GM19025 (cell line): ENCODE results near the gene RIMS1.

Experiments
- ATAC-seq: cut with Tn5 transposase; IDR thresholded peaks from one replicate; pipeline ENCODE4 v1.9.1; 2021; ENCODE audit warnings: mild to moderate bottlenecking, low read depth, moderate library complexity; ENCODE audit not compliant: unreplicated experiment

RIMS1 gene

DNA sequence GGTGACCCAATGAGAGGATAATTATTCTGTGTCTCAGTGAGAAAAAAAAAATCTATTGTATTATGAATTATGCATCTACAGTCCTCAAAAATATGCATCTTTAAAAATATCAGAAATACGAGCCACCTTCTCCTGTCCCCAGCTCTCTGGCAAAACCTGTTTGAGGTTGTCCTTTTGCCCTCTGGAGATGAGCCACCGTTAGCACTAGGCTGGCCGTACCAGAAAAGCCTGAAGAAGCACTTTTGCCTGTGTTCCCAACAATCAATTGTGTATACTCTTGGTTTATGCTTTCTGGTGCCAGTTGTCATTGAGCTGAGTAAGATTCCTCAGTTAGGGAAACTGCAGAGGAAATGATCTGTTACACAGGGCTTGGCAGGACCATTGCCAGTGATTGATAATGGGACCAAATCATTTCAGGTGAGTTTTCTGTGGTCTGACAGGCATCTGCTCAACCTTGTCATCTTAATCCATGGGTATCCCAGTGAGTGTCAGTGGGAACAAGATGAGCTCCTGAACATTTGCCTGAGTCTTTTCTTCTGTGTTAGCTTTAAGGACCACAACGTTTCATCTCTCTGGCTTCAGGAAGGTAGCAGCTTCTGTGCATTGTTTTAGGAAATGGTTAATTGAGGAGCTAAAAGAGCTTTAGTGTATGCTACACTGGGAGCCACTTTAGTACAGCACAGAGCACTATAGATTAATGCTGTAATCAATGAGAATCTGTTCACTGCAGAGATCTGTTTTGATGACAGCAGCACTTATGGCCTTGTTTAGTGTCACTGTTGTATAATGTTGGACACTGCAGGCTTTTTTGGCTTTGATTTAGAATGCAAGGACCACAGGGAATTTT, 330.1 kb downstream of the RIMS1 start:
- ATAC-seq = no peak

DNA sequence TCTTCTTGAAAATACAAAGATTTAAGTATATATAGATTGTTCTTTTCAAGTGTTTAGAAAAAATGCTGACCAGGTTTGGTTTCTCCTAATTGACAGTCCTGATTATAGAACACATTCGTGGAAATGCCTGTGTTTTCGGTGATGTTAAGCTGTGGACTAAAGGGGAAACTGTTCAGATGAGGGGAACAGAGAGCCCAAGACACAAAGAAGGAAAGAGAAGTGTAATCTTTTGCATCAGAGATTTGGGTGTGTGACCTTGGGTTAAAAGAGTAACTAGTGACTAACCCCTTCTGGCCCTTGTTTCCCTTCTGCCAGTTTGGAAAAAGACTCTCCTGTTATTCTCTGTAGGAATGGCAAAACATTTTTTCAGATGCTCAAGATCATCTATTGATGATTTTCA, 331.3 kb downstream of the RIMS1 start:
- no peak for ATAC-seq

DNA sequence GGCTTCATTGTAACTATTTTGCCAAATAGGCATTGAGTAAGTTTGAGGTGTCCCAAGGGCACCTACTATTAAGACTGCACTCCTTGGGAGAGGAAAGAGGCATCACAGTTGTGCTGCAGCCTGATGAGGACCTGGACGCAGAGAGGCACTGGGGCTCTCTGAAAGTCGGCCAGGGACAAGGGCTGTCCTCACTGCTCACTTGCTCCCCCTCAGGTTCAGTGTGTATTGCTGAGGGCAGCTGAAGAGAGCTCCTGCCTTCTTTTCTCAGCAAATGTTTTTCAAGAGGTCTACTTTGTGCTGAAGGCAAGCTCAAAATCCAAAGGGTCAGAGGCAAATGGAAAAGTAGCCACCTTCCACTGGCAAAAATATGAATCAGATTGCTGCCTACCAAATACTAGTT, 331.8 kb downstream of the RIMS1 start:
- no peak for ATAC-seq

DNA sequence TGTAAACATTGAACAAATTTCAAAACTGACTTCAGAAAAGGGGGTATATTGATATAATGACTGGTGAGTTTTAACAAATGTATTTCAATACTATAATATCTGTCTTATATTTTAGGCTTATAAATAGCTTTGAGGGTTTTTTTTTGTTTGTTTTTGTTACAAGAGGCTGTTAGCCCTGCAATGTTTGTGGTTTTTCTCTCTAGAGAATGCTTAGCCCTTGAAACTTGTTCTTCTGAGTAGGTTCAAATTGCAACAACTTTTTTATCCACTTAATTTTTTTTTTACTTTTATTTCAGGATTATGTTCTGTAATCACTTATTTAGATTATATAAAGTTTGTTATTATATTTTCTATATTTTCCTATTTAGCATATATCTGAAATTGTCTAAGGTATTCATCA, 333.2 kb downstream of the RIMS1 start:
- no peak for ATAC-seq

DNA sequence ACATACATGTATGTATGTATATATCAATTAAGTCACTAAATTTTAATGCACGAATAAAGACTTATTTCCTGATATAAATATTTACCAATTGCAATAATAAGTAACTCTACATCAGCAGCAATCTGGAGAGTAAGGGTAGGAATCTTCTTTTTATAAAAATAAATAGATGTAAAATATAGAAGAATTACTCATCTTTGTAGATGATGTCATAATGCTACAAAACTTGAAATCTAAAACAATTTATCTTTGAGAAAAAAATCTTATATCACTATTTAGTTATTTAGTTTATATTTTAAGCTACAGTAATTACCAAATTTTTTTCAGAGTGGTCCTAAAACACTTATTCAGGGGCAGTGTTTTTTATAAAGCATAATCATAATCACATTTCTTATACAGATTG, 351.7 kb downstream of the RIMS1 start:
- no peak for ATAC-seq

DNA sequence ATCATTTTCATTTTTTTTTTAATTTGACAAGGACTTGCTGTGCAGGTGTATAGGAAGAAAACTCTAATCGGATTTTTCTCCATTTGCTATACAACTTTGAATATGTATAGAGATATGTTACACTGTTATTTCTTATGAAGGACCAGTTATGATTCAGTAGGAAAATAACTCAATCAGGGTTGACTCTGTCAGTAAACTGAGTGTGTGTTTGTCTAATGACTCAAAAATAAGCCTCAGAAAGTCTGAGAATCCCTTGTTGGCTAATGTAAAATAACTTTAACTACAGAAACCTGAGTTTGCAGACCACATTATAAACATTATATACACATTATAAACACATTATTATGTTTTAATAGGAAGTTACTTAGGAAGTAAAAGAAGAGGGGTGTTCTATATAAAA, 352.6 kb downstream of the RIMS1 start:
- ATAC-seq = no peak

DNA sequence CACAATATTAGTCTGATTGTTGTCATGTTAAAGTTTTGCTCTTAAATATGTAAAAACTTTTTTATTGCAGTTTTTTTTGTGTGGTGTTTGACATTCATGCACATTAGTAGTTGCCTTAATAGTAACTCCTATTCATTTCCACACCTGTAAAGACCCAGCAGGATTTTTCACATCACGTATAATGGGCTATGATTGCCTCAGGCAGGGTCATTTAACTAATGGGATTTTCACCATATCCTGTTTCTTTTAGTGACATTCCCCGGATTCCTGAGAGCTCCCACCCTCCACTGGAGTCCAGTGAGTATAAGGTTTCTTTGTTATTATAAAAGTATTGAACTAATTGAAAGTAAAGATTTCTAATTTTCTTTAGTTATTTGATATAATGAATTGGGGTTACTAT, 359.2 kb downstream of the RIMS1 start:
- ATAC-seq = no peak

DNA sequence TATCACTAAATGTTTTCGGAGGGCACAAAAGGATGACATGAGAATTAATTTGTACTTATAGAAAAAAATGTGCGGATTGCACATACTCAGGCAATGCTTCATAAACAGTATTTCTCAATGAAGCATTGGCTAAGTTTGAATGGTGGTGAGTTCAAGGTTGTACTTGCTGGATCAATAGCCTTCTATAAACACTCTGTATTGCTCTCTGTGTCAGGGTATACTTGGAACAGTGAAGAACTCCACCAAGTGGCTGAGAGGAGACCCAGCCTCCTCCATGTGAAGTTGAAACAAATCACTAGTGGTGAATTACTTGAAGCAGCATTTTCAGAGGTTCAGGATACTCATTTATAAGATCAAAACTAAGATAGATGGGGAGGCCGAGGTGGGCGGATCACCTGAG, 360.6 kb downstream of the RIMS1 start:
- ATAC-seq = no peak

DNA sequence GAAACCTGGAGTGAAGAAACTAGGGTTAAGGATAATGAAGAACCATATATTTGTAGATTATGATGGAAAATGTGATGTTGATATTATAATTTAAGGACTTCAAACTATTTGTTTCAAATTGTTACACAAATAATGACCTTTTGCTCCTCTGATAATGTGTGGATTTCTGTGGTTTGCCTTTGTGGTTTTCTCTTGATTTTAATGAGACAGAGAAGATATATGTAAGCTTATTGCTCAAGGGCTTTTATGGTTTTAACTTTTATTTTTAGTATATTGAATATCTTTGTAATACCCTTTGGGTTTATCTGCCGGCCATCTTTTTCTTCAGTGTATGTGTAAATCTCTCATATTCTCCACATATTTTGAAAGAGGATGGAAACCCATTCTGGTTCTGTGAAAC, 362.3 kb downstream of the RIMS1 start:
- no peak for ATAC-seq

DNA sequence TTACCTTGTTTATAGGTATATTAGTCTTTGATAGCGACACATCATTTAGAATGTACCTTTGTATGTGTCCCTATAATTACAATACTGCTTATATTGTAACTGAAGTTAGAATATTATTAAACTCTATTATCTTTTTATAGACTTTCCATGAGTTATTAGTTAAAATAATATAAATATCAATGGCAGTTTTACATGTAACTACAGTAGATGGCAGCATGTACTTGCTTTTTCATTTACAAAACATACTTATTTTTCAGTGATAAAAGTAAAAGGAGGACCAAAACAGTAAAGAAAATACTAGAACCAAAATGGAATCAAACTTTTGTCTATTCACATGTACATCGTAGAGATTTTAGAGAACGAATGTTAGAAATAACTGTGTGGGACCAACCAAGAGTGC, 364.3 kb downstream of the RIMS1 start:
- ATAC-seq = no peak

DNA sequence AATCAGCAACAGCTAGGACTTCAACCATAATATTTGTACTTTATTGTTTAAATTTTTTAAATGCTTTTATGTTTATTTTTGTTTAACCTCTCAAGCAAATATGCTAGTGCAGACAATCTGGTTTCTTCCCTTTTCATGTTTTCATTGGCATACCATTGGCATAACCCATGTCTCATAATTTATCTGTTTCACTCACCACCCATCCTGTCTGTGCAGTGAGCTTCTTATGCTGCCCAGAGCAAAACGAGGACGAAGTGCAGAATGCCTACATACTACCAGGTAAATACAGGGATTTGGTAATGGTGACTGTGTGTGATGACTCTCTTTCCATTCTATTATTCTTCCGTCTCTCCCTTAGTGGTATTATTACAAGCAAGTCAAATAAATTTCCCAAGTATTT, 374.1 kb downstream of the RIMS1 start:
- no peak for ATAC-seq

DNA sequence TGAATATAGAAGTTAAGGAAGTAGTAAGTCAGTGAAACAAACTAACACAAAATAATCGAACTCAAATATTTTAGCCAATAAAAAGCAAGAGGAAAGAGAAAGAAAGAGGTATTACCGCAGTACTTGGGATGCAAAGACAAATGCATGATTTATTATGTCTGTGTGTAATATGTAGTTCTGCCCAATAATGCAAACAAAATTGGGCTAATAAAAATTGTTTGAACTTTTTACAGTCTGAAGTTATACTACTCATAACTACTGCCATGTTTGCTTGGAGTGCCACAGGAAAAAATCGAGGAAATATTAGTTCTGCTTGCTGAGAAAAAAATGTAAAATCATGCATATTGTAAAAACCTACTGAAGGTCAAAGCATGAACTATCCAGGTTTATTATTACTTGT, 375.2 kb downstream of the RIMS1 start:
- no peak for ATAC-seq

DNA sequence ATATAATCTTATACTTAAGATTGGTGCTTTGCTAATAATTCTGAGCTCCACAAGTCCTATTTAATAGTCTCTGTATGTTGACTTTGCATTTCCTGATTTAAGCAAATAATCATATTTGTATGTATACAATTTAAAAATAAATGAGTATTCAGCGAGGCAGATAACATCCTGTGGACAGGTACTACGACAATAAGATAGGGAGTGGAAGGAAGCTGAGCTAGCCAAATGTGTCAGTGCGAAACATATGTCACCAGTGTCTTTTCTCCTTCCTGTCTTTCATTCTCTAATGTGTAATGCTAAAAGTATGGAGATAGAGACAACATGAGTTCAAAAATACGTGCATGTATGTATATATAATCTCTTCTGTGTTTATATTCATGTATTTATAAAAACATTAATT, 375.9 kb downstream of the RIMS1 start:
- ATAC-seq = no peak

DNA sequence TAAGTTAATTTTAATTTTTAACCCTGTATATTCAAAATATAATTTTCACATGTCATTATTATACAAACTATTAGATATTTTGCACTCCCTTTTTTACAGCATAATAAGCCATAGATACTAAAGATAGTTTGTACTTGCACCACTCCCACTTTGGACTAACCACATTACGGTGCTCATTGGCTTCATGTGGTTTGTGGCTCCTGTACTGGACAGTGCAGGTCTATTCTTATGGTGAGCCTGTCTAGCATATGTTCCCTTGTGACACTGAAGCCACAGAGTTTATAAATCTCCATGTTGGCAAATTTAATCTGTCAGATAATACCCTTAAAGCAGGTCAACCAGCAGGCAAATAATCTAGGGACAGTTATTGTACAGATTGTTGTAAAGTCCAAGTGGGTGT, 381.1 kb downstream of the RIMS1 start:
- no peak for ATAC-seq

DNA sequence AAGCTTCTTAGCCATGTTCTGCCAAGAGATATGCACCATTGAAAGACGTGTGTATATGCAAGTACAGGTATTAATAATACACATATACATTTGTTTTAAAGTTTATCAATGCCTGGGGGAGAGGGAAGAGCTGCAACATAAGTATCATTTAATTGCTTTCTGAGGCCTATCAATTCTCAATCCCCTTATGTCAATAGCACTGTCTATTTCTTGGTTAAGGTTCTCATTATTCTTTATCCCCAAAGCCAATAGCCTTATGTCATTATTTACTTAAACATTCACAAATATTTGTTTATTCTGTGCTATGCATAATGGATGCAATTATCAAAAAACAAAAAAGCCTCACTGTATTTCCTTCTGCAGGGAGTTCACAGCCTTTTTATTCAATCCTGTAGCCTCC, 385.2 kb downstream of the RIMS1 start:
- ATAC-seq = no peak

DNA sequence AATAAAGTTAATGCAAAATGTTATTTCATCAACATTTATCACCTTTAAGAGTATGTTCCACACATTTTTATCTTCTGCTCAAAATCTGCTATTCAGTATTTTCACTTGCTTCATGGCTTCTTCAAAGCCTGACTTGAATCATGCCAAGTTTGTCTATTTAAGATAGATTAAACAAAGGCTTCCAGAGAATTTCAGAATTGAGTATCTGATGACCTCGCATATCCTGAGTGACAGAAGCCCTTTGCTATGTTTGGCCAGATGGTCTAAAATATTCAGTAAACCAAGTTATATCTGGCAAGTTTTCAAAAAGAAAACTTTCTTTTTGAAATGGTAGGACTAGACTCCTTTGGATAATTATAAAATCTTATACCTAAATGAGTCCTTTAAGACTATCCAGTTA, 386.6 kb downstream of the RIMS1 start:
- ATAC-seq = no peak

DNA sequence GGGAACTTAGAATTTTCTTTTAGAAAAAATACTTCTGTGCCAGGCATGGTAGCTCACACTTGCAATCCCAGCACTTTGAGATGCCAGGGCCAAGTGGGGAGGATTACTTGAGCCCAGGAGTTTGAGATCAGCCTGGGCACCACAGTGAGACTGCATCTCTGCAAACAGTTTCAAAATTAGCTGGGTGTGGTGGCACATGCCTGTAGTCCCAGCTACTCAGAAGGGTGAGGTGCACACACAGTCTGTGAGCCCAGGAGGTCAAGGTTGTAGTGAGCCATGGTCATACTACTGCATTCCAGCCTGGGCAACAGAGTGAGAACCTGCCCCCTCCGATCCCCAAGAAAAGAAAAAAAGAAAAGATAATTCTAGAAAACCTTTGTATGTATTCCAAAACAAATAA, 389.5 kb downstream of the RIMS1 start:
- ATAC-seq = no peak

DNA sequence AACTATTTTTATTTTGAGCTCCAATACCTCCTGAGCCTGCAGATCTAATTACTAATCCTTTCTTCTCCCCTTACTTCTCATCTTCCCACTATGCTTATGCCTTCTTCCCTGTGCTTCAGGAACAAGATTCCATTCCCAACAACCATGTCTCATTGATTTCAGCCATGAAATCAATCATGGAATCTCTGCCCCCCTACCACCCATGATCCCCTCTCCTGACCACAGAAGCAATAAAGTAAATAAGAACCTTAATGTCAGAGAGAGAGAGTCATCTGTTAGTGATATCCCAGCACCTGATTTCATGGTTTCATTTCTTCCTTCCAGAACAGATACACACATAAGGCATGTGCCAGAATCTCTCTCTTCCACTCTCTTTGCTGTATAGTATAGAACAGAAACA, 395.9 kb downstream of the RIMS1 start:
- ATAC-seq = no peak

DNA sequence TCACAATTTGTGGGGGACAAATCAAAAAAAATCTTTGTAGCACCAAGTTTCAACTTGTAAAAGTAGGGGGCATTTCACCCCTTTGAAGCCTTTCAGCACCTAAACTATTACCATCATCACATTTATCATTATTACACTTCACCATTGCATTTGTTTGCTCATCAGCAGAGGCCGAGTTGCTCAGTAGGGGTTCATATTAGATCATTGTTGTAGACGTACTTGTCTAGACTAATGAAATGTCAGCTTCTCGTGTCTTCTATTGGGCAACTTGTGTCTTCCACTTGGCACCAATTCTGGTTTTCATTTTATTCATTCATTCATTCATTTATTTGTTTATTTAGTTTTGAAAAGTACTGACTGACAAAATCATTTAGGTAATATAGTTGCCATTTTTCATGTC, 397.2 kb downstream of the RIMS1 start:
- no peak for ATAC-seq

DNA sequence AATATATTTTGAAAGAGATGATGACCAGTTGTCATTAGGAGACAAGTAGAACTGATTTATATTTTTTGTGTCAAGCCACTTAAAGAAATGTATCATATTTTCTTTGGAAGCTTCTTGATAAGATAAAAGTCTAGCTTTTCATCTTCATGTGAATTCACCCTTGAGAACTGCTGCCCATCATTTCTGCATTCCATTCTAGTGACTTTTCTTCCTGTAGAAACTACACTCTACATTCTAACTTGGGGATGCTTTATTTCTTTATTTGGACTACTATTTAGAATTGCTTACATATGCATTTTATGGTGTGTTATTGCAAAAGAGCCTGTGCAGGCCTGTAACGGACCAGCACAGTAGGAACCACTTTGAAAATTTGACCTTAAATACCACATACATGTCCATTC, 400.6 kb downstream of the RIMS1 start:
- ATAC-seq = no peak

DNA sequence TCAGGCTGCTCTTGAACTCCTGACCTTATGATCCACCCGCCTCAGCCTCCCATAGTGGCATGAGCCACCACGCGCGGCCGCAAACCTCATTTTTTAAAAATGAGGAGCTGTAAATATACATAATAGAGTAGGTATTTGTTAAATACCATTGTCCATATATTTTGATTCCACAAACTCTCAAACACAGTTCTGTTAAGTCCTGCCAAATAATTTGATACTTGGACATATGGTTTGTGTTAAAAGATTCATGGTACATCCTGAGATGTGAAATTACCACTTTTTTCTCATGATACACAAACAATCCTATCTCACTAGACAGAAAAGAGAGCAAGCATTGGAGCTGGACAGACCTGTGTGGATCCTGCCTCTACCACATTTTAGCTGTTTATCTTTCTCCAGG, 401.5 kb downstream of the RIMS1 start:
- no peak for ATAC-seq

DNA sequence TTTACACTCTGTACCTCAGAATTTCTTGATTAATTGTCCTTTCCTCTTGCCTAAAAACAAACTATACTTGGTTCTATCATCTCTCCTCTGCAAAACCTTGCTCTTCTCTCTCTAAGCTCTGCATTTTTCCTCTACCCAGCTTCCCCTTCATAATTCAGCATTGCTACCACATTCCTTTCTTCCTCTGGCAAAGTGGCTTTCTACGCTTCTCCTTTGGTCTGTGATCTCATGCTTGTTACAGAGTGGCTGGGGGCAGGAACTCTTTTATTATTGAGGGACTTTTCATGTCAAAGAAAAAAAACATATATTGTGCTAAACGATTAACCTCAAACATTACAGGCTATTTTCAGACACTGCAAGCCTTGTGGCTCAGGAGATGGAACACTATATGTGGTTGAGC, 402.2 kb downstream of the RIMS1 start:
- no peak for ATAC-seq

DNA sequence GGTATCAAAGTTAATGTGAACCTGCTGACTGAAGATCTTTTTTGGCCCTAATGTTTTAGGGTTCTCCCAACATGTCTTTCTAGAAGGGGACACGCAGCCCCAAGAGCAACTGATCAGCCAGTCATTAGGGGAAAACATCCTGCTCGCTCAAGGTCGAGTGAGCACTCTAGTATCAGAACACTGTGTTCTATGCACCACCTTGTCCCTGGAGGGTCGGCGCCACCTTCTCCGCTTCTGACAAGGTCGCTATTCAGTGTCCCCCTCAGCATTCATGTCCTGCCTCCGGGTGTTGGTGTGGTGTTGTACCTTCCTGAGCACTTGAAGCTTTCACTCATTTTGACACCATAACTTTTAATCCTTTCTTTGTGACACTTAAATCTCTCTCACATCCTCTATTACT, 404.3 kb downstream of the RIMS1 start:
- no peak for ATAC-seq
